ENCODE measurements around the gene FAM210A.

GRCh38 chr18:13614641-13615288 lies 111.6 kb downstream of the FAM210A start:
- no peak for TF ChIP-seq USF2 (IDR thresholded peaks at IDR 0.05; ENCODE audit: borderline replicate concordance, low read depth, low read length)
- TF ChIP-seq CTCF (IDR thresholded peaks at IDR 0.05) = no peak
- TF ChIP-seq RAD21 (IDR thresholded peaks at IDR 0.05; ENCODE audit: low read length) = no peak
- no peak for TF ChIP-seq REST (IDR thresholded peaks at IDR 0.05; ENCODE audit: low read depth, low read length)
- no peak for TF ChIP-seq JUND (IDR thresholded peaks at IDR 0.05)
- no peak for TF ChIP-seq SMC3 (IDR thresholded peaks at IDR 0.05; ENCODE audit: low read depth, low read length)
- no peak for TF ChIP-seq EZH2phosphoT487 (IDR thresholded peaks at IDR 0.05; ENCODE audit: borderline replicate concordance, low read depth)
- no peak for TF ChIP-seq NRF1 (IDR thresholded peaks at IDR 0.05; ENCODE audit: low read depth, low read length)
- TF ChIP-seq MAX (IDR thresholded peaks at IDR 0.05; ENCODE audit: low read depth) = no peak
- no peak for TF ChIP-seq GATA2 (CRISPR knock-in tag; IDR thresholded peaks at IDR 0.05)

All from SK-N-SH (cell line).